ENCODE results near the gene LILRA6. TPM values are rescaled to one million over a fixed set of nuclear protein-coding genes. Genes with fewer than 3 reads are reported as not detected.

Gene LILRA6
- not detected in 2 replicates for total RNA-seq

DNA sequence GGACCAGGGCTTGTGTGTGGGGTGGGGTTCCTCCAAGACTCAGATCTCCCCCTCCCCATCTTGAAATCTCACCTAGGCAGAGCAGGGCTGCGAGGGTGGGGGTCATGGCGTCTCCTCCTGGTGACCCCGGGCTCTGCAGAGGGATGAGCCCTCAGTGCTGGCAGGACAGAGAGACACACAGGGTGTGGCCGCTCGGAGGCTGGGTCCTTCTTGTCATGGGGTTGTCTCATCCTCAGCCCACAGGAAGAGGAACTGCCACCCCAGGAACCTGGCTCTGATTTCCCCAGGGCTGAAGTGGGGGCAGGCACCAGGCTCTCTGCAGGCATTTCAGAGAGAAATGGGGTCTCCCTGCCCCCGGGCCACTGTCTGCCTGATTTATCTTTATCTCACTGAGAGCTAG lies at the start of gene LILRA6:
TSS of gene LILRA6 (minus strand) at position 145 of the 400 bp plus-strand sequence.

DNA sequence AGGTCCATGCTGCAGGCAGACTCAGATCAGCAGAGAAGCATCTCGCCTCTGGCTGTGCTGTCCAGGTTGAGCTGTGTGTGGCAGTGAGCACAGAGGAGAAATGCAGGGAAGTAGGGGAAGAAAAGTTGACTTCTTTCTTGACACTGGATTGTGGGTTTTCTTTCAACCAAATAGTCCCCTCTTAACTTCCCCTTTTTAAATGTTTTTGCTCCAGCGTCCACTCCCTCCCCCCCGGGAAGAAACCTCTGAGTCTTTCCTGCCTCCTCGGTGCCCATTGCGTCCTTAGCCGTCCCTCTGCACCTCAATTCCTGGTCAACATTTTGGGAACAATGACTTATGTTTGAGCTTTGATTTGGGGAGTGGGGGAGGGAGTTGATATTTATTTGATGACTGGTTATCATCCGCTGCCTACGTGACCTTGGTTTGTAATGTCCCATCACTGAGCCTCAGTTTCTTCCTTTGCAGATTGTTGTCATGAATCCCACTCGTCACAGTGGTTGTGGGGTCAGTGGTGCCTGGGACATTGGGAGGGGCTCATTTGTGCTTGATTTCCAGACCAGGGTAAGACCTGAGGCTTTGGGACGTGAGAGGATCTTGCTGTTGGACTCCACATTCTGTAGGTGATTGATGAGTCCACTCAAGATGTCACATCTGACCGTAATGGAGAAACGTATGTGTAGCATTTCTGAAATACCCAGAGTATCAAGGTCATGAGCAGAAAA lies 38.6 kb upstream of the LILRA6 start, which contains the start of gene LILRB2:
TSS of gene LILRB2 (minus strand) at position 104 of the 722 bp plus-strand sequence. CDS start 614 bp downstream, outside the sequence.

DNA sequence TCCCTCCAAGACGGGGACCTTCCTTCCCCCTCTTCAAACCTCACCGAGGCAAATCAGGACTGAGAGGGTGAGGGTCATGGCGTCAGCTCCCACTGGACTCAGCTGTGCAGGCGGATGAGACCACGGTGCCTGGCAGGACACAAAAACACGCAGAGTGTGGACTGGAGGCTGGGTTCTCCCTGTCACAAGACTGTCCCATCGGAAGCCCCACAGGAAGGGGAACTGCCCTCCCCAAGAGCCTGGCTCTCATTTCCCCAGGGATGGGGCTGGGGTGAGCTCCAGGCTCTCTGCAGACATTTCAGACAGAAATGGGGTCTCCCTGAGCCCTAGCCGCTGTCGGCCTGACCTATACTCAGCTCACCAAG lies 14.5 kb upstream of the LILRA6 start, which contains the start of gene LILRB5:
TSS of gene LILRB5 (minus strand) at position 158 of the 365 bp plus-strand sequence. CDS start at position 78, 80 bp downstream.

DNA sequence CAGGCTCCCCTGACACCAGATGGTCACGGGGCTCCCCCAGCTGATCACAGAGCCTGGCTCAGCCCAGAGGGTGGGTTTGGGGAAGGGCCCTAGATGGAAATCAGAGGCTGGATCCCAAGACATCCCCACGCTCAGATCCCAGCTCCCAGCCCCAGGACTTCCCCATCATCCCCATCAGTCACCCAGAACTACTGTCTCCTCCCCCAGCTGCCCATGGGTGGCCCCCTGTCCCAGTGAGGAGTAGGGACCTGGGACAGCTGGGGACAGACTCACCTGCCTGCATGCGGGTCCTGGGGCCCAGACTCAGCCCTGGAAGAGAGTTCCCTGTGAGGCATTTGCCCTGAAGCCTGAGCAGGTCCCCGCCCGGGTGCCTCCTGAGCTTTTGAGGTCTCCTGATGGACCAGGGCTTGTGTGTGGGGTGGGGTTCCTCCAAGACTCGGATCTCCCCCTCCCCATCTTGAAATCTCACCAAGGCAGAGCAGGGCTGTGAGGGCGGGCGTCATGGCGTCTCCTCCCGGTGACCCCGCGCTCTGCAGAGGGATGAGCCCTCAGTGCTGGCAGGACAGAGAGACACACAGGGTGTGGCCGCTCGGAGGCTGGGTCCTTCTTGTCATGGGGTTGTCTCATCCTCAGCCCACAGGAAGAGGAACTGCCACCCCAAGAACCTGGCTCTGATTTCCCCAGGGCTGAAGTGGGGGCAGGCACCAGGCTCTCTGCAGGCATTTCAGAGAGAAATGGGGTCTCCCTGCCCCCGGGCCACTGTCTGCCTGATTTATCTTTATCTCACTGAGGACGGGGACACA lies 19.9 kb downstream of the LILRA6 start, which contains the start of gene LILRB3:
TSS of gene LILRB3 (minus strand) at position 534 of the 803 bp plus-strand sequence. CDS start at position 503, 31 bp downstream.

DNA sequence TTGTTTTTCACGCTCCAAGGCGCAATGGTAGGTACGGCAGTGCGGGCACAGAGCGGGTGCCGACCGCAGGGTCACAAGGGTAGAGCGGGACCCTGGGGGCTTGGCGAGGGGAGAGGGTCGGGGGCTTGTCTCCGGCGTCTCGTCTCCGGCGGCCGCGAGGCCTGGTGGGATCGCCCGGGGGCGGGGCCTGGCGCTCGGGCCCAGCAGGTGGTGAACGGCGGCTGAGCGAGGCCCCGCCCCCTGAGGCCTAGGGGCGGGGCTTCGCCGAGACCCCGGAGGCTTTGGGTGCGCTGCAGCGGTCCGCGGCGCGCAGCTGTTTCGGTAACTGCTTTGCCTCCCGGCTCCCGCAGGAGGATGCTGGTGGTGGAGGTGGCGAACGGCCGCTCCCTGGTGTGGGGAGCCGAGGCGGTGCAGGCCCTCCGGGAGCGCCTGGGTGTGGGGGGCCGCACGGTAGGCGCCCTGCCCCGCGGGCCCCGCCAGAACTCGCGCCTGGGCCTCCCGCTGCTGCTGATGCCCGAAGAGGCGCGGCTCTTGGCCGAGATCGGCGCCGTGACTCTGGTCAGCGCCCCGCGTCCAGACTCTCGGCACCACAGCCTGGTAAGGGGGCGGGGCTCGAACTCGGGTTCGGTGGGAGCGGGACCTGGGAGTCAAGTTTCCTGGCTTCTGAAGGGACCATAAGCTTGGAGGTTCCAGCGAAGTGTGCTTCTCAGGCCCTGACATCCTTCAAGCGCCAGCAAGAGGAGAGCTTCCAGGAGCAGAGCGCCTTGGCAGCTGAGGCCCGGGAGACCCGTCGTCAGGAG lies 51.4 kb downstream of the LILRA6 start, which contains the start of gene TSEN34:
TSS of gene TSEN34 (plus strand) at position 298 of the 800 bp plus-strand sequence. CDS start at position 355, 57 bp downstream.

GRCh38 chr19:54189145-54189734 lies 53.4 kb downstream of the LILRA6 start, which contains the start of gene MBOAT7:
Gene MBOAT7 (minus strand): TSS chr19:54189580. CDS start chr19:54188508, 1,072 bp downstream.

Small RNAs within 50 kb of the gene (small RNA-seq; reads per million reads assigned to genes)
- not detected for gene MIR4752
- not detected for gene RNU6-1307P

Other genes starting within 250 kb of the LILRA6 start
- gene VSTM1, start 178.9 kb downstream of the LILRA6 start, total RNA-seq = not detected in 2 replicates
- gene TARM1, start 161.4 kb downstream of the LILRA6 start, total RNA-seq = not detected in 2 replicates
- under 0.01 and 0.20 TPM in 2 replicates for gene OSCAR, start 142.0 kb downstream of the LILRA6 start, total RNA-seq
- gene NDUFA3, start 139.9 kb downstream of the LILRA6 start, total RNA-seq = 9.9 and 12.1 TPM in 2 replicates
- gene TFPT, start 127.1 kb downstream of the LILRA6 start, total RNA-seq = 8.4 and 10.3 TPM in 2 replicates
- gene PRPF31, start 127.0 kb downstream of the LILRA6 start, total RNA-seq = 49.6 and 55.5 TPM in 2 replicates
- gene CNOT3, start 105.0 kb downstream of the LILRA6 start, total RNA-seq = 7.3 and 9.2 TPM in 2 replicates
- 4.3 and 4.8 TPM in 2 replicates for gene LENG1, start 83.1 kb downstream of the LILRA6 start, total RNA-seq
- not detected in 2 replicates for gene TMC4, start 69.6 kb downstream of the LILRA6 start, total RNA-seq
- 30.9 and 32.0 TPM in 2 replicates for gene MBOAT7, start 53.2 kb downstream of the LILRA6 start, total RNA-seq
- 60.8 and 64.7 TPM in 2 replicates for gene TSEN34, start 51.5 kb downstream of the LILRA6 start, total RNA-seq
- gene RPS9, start 41.9 kb downstream of the LILRA6 start, total RNA-seq = 1,299 and 2,011 TPM in 2 replicates
- gene LILRB3, start 19.8 kb downstream of the LILRA6 start, total RNA-seq = 0.20 TPM in 1 of 2 replicates, not detected in the other
- not detected in 2 replicates for gene LILRB5, start 14.5 kb upstream of the LILRA6 start, total RNA-seq
- gene LILRB2, start 38.3 kb upstream of the LILRA6 start, total RNA-seq = not detected in 2 replicates
- not detected in 2 replicates for gene LILRA5, start 70.4 kb upstream of the LILRA6 start, total RNA-seq
- gene LILRA4, start 96.4 kb upstream of the LILRA6 start, total RNA-seq = not detected in 2 replicates
- not detected in 2 replicates for gene LAIR1, start 122.1 kb upstream of the LILRA6 start, total RNA-seq
- gene TTYH1, start 172.7 kb upstream of the LILRA6 start, total RNA-seq = not detected in 2 replicates
- 50.7 and 57.1 TPM in 2 replicates for gene LENG8, start 206.4 kb upstream of the LILRA6 start, total RNA-seq
- gene LENG9, start 221.0 kb upstream of the LILRA6 start, total RNA-seq = 4.9 and 7.3 TPM in 2 replicates
- gene CDC42EP5, start 230.5 kb upstream of the LILRA6 start, total RNA-seq = 7.6 and 18.4 TPM in 2 replicates

Data from subcutaneous preadipocyte (primary cell).